ENCODE data around the gene TLE2.

DNA sequence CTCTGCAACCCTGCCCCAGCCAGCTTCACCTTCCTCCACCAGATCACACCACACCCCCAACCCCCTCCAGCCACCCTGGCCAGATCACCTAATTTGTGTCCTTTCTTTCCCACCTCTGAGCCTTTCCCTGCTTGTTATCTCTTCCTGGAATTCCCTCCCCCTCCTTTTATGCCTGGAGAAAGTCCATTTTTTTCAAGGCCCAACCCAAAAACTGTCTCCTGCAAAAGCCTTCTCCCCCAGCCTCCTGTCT is 5.3 kb upstream of the TLE2 start:
- TF ChIP-seq CTCF (conservative IDR thresholded peaks at IDR 0.05; ENCODE audit: low read depth, low read length) (no peak), FOS (IDR thresholded peaks at IDR 0.05; ENCODE audit: low read depth, low read length) (no peak), POLR2A (IDR thresholded peaks at IDR 0.05; ENCODE audit: low read depth, low read length) (no peak), RCOR1 (IDR thresholded peaks at IDR 0.05; ENCODE audit: insufficient replicate concordance, low read length) (no peak), CHD1 (IDR thresholded peaks at IDR 0.05; ENCODE audit: low read depth, low read length) (no peak), NFE2L2 (IDR thresholded peaks at IDR 0.05; ENCODE audit: low read depth, low read length) (no peak), MXI1 (IDR thresholded peaks at IDR 0.05; ENCODE audit: borderline replicate concordance, low read depth, low read length) (no peak), RFX5 (IDR thresholded peaks at IDR 0.05; ENCODE audit: low read depth, low read length) (no peak), SMC3 (IDR thresholded peaks at IDR 0.05; ENCODE audit: low read depth, low read length) (no peak), BHLHE40 (IDR thresholded peaks at IDR 0.05; ENCODE audit: low read depth, low read length) (no peak), CEBPB (IDR thresholded peaks at IDR 0.05; ENCODE audit: low read depth, low read length) (no peak), USF2 (IDR thresholded peaks at IDR 0.05; ENCODE audit: low read depth, low read length) (no peak)
